ENCODE data around the gene AKAP6. TPM values are rescaled to one million over a fixed set of nuclear protein-coding genes. Genes with fewer than 3 reads are reported as not detected.

Gene AKAP6
- total and polyA plus RNA-seq, 8 donors, result 3.7 to 7.2 (median 6.0) TPM

DNA sequence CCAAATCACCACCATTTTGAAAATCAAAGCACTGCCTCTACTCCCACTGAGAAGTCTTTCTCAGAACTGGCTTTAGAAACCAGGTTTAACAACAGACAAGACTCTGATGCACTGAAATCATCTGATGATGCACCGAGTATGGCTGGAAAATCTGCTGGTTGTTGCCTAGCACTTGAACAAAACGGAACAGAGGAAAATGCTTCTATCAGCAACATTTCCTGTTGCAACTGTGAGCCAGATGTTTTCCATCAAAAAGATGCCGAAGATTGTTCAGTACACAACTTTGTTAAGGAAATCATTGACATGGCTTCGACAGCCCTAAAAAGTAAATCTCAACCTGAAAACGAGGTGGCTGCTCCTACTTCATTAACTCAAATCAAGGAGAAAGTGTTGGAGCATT lies 494.6 kb downstream of the AKAP6 start:
- ATAC-seq (no peak), DNase-seq (peak in 1 of 4 donors; percentile 22)
- Histone ChIP-seq H3K9me3 (no peaks in the 10 kb centered on the region), H3K4me3 (no peak overlapping the region), H3K27me3 (no peaks in the 10 kb centered on the region), H3K36me3 (no peaks in the 10 kb centered on the region), H3K4me1 (no peaks in the 10 kb centered on the region), H3K27ac (no peak overlapping the region)
- intact Hi-C loops (cut with DNase I), result no loop called here
- TF ChIP-seq, protein P1, sequence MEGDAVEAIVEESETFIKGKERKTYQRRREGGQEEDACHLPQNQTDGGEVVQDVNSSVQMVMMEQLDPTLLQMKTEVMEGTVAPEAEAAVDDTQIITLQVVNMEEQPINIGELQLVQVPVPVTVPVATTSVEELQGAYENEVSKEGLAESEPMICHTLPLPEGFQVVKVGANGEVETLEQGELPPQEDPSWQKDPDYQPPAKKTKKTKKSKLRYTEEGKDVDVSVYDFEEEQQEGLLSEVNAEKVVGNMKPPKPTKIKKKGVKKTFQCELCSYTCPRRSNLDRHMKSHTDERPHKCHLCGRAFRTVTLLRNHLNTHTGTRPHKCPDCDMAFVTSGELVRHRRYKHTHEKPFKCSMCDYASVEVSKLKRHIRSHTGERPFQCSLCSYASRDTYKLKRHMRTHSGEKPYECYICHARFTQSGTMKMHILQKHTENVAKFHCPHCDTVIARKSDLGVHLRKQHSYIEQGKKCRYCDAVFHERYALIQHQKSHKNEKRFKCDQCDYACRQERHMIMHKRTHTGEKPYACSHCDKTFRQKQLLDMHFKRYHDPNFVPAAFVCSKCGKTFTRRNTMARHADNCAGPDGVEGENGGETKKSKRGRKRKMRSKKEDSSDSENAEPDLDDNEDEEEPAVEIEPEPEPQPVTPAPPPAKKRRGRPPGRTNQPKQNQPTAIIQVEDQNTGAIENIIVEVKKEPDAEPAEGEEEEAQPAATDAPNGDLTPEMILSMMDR (IDR thresholded peaks at IDR 0.05), result no peak

DNA sequence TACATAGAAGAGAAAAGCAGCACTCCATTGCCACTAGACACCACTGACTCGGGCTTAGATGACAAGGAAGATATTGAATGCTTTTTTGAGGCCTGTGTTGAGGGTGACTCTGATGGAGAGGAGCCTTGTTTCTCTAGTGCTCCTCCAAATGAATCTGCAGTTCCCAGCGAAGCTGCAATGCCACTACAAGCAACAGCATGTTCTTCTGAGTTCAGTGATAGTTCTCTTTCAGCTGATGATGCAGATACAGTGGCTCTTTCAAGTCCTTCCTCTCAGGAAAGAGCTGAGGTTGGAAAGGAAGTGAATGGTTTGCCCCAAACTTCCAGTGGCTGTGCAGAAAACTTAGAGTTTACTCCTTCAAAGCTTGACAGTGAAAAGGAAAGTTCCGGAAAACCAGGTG lies 495.1 kb downstream of the AKAP6 start:
- TF ChIP-seq, protein P1 (IDR thresholded peaks at IDR 0.05), result no peak
- H3K36me3 ChIP-seq, result no peaks in the 10 kb centered on the region
- no peak overlapping the region for H3K4me3 ChIP-seq
- no peaks in the 10 kb centered on the region for H3K9me3 ChIP-seq
- no peaks in the 10 kb centered on the region for H3K4me1 ChIP-seq
- no peak for ATAC-seq
- H3K27me3 ChIP-seq, result no peaks in the 10 kb centered on the region
- no peak overlapping the region for H3K27ac ChIP-seq
- intact Hi-C loops (cut with DNase I), result no loop called here
- DNase-seq, result no peak

- Histone ChIP-seq H3K4me3 (no peak overlapping the region), H3K27ac (no peak overlapping the region), H3K36me3 (no peaks in the 10 kb centered on the region), H3K27me3 (no peaks in the 10 kb centered on the region), H3K4me1 (no peaks in the 10 kb centered on the region), H3K9me3 (no peaks in the 10 kb centered on the region)
- TF ChIP-seq, protein P1 (IDR thresholded peaks at IDR 0.05), result no peak
- ATAC-seq (no peak), DNase-seq (no peak)
- intact Hi-C loops (cut with DNase I), result no loop called here
These were observed 496.0 kb downstream of the AKAP6 start for GRCh38 chr14:32825058-32825457.

- intact Hi-C loops (cut with DNase I), result no loop called here
- no peak overlapping the region for H3K4me3 ChIP-seq
- TF ChIP-seq, protein P1 (IDR thresholded peaks at IDR 0.05), result no peak
- DNase-seq (no peak), ATAC-seq (no peak)
- H3K9me3 ChIP-seq, result no peaks in the 10 kb centered on the region
- no peaks in the 10 kb centered on the region for H3K4me1 ChIP-seq
- no peaks in the 10 kb centered on the region for H3K27me3 ChIP-seq
- H3K36me3 ChIP-seq, result no peaks in the 10 kb centered on the region
- no peak overlapping the region for H3K27ac ChIP-seq
These were observed 497.4 kb downstream of the AKAP6 start for GRCh38 chr14:32826404-32827082.

- Histone ChIP-seq H3K9me3 (no peaks in the 10 kb centered on the region), H3K4me3 (no peak overlapping the region), H3K4me1 (no peaks in the 10 kb centered on the region), H3K36me3 (no peaks in the 10 kb centered on the region), H3K27me3 (no peaks in the 10 kb centered on the region), H3K27ac (no peak overlapping the region)
- TF ChIP-seq, protein P1 (IDR thresholded peaks at IDR 0.05), result no peak
- intact Hi-C loops (cut with DNase I), result no loop called here
- ATAC-seq (no peak), DNase-seq (no peak)
These were observed 498.4 kb downstream of the AKAP6 start for GRCh38 chr14:32827514-32827913.
